ENCODE measurements around the gene POLD2.

DNA sequence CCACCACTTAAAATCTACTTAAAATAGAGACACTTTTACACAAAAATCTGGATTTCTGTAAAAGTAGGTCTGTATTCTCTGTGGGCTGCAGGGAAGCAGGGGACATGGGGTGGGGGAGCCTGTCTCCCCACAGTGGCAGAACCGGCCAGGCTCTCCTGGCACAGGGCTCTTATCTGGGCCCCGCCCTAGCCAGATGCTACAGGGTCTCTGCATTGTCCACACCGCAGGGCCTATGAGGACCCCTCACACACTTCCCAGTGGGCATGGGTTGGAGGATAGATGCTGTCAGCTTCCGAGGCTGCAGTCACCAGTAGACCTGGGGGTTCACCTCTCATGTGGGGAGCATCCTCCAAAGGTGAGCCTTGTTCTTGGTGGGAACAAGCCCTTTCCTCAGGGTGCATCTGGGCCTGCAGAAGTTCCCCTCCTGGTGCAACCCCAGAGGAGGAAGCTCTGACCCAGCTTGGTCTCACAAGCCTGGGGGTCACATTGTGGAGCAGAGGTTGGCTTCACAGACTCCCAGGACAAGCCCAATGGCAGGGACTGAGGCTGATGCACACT, 33.2 kb upstream of the POLD2 start:
- no peak for TF ChIP-seq EZH2 (IDR thresholded peaks at IDR 0.05; ENCODE audit: low read length, missing control alignments)
- TF ChIP-seq, protein P1, sequence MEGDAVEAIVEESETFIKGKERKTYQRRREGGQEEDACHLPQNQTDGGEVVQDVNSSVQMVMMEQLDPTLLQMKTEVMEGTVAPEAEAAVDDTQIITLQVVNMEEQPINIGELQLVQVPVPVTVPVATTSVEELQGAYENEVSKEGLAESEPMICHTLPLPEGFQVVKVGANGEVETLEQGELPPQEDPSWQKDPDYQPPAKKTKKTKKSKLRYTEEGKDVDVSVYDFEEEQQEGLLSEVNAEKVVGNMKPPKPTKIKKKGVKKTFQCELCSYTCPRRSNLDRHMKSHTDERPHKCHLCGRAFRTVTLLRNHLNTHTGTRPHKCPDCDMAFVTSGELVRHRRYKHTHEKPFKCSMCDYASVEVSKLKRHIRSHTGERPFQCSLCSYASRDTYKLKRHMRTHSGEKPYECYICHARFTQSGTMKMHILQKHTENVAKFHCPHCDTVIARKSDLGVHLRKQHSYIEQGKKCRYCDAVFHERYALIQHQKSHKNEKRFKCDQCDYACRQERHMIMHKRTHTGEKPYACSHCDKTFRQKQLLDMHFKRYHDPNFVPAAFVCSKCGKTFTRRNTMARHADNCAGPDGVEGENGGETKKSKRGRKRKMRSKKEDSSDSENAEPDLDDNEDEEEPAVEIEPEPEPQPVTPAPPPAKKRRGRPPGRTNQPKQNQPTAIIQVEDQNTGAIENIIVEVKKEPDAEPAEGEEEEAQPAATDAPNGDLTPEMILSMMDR (conservative IDR thresholded peaks at IDR 0.05 in 1 of 2, IDR thresholded peaks at IDR 0.05 in 1 of 2; ENCODE audit: low read depth in 1 of 2, low read length in 2 of 2): no peak
